ENCODE measurements around the gene TMEM221. TPM values are rescaled to one million over a fixed set of nuclear protein-coding genes. Genes with fewer than 3 reads are reported as not detected.

The TMEM221 gene
- total RNA-seq, 1 experiment from 2014 or later = 0.39 TPM

- in situ Hi-C loops (cut with HindIII; ENCODE audit: low pct_unique_long_range_greater_than_20kb, low sequenced_read_pairs) = no loop called here
- H3K4me1 ChIP-seq (ENCODE audit: control insufficient read depth, insufficient read depth, low read length) = peaks cover 5% of the 10 kb centered on the region
- H3K27me3 ChIP-seq (ENCODE audit: control insufficient read depth, insufficient read depth, low read length) = no peaks in the 10 kb centered on the region
- ChIA-PET POLR2A (no interaction called here), CTCF (interaction anchor here (0.6 to 2.1 kb wide), 3 partner anchors 41 to 99 kb away, joined by 3 to 10 read pairs (median 3); no protein-coding TSS in a partner anchor)
- H3K9me3 ChIP-seq (ENCODE audit: control insufficient read depth, insufficient read depth, low read depth, low read length) = no peaks in the 10 kb centered on the region; the same call in 1 of the 2 replicates
- peak overlapping the region; percentile 63 to 75 for H3K4me3 ChIP-seq (ENCODE audit: low read depth in 2 of 2, low read length in 2 of 2)
- intact Hi-C loops (cut with micrococcal nuclease; ENCODE audit: unreplicated experiment) = loop anchor here (10.0 kb wide), 1 partner anchor 73 kb away; the partner anchor contains the start of gene NXNL1
- ATAC-seq (no peak), DNase-seq (ENCODE audit: low read depth, low spot score) (no peak)
- H3K36me3 ChIP-seq (ENCODE audit: control insufficient read depth, insufficient read depth, low read length) = no peaks in the 10 kb centered on the region
- TF ChIP-seq CTCF (IDR thresholded peaks at IDR 0.05) (peak; percentile 62), TCF7L2 (IDR thresholded peaks at IDR 0.05; ENCODE audit: low read depth, low read length) (no peak), SIN3A (IDR thresholded peaks at IDR 0.05; ENCODE audit: borderline replicate concordance, insufficient read depth, low read depth, low read length) (no peak)
- BruUV-seq (replicated peaks) = no TSS peak
- H3K27ac ChIP-seq (ENCODE audit: low read length) = peak overlapping the region; percentile 44; the same call in 1 of the 2 replicates
Observed at GRCh38 chr19:17391371-17392151, 56.9 kb downstream of the TMEM221 start.

- POLR2A ChIA-PET = no interaction called here
- H3K4me3 ChIP-seq (ENCODE audit: low read depth in 2 of 2, low read length in 2 of 2) = peak overlapping the region; percentile 63 to 75
- DNase-seq (ENCODE audit: low read depth, low spot score) (no peak), ATAC-seq (peak; percentile 99)
- intact Hi-C loops (cut with micrococcal nuclease; ENCODE audit: unreplicated experiment) (loop anchor here (10.0 kb wide), 1 partner anchor 74 kb away; the partner anchor contains the start of gene NXNL1), in situ Hi-C loops (cut with HindIII; ENCODE audit: low pct_unique_long_range_greater_than_20kb, low sequenced_read_pairs) (no loop called here)
- no peaks in the 10 kb centered on the region for H3K27me3 ChIP-seq (ENCODE audit: control insufficient read depth, insufficient read depth, low read length)
- CTCF ChIA-PET = interaction anchor here (0.6 to 2.1 kb wide), 3 partner anchors 40 to 98 kb away, joined by 3 to 10 read pairs (median 3); no protein-coding TSS in a partner anchor
- H3K4me1 ChIP-seq (ENCODE audit: control insufficient read depth, insufficient read depth, low read length) = peaks cover 5% of the 10 kb centered on the region
- H3K9me3 ChIP-seq (ENCODE audit: control insufficient read depth, insufficient read depth, low read depth, low read length) = no peaks in the 10 kb centered on the region; the same call in 1 of the 2 replicates
- BruUV-seq (replicated peaks) = no TSS peak
- no peak overlapping the region for H3K27ac ChIP-seq (ENCODE audit: low read length)
- H3K36me3 ChIP-seq (ENCODE audit: control insufficient read depth, insufficient read depth, low read length) = no peaks in the 10 kb centered on the region
- TF ChIP-seq POLR2AphosphoS5 (IDR thresholded peaks at IDR 0.05; ENCODE audit: low read depth, low read length) = no peak
- peak; percentile 86 for TF ChIP-seq CTCF (IDR thresholded peaks at IDR 0.05)
Observed at GRCh38 chr19:17390665-17391370, 57.6 kb downstream of the TMEM221 start.
